GM18870 (cell line): ENCODE data around the gene PLEKHJ1.

Experiments
- ATAC-seq: cut with Tn5 transposase; IDR thresholded peaks from one replicate; pipeline ENCODE4 v1.9.1; 2021; ENCODE audit warnings: moderate library complexity; ENCODE audit not compliant: unreplicated experiment

The PLEKHJ1 gene

GRCh38 chr19:2237051-2237868, 1.1 kb upstream of the PLEKHJ1 start:
- ATAC-seq, result no peak

- peak; percentile 22 for ATAC-seq
Measured at GRCh38 chr19:2236064-2236313, 140 bp downstream of the PLEKHJ1 start.

- ATAC-seq, result peak; percentile 2
Measured at GRCh38 chr19:2235381-2236063, 607 bp downstream of the PLEKHJ1 start.

DNA sequence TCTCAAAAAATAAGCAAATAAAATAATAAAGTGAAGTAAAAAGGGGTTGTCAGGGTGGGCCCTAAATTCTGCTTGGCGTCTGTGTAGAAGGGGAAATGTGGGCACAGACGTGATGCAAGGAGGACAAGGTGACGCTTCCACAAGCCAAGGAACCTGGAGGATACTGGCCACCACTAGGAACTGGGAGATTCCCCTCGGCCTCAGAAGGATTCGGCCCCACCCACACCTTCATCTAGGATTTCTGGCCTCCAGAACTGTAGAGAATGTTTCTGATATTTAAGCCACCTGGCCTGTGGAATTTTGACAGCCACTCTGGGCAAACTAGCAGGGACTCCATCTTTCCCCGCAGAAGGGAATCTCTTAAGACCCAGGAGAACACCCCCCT, 1.1 kb downstream of the PLEKHJ1 start:
- ATAC-seq, result no peak

GRCh38 chr19:2233601-2234280, 2.4 kb downstream of the PLEKHJ1 start:
- ATAC-seq, result no peak

- ATAC-seq, result no peak
Measured at GRCh38 chr19:2232286-2233151, 3.6 kb downstream of the PLEKHJ1 start.

DNA sequence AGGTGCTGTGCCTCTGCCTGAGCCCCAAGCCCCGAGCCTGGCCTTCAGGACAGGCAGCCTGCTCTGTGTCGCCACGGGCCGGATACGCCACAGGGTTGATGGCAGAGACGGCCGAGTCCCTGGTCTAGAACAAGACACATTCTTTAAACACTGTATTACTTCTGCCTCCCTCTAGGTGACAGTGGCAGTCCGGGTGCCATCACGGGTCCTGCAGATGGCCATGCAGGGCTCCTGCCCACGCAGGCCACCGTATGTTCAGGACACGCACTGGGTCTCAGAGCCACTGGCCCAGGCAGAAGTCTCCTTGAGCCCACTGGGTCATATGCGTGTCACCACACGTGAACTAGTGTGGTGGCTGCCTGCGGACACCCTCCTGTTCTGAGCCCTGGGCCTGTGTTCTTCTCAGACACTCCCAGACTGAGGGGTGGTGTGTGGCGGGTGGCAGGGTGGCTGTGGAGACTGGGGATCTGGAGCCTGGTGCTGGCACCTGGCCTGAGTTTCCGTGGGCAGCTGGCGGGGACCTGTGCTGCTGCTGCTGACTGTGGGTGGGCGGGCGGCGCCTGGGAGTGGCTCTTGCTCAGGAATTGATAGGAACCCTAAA, 4.4 kb downstream of the PLEKHJ1 start:
- no peak for ATAC-seq

DNA sequence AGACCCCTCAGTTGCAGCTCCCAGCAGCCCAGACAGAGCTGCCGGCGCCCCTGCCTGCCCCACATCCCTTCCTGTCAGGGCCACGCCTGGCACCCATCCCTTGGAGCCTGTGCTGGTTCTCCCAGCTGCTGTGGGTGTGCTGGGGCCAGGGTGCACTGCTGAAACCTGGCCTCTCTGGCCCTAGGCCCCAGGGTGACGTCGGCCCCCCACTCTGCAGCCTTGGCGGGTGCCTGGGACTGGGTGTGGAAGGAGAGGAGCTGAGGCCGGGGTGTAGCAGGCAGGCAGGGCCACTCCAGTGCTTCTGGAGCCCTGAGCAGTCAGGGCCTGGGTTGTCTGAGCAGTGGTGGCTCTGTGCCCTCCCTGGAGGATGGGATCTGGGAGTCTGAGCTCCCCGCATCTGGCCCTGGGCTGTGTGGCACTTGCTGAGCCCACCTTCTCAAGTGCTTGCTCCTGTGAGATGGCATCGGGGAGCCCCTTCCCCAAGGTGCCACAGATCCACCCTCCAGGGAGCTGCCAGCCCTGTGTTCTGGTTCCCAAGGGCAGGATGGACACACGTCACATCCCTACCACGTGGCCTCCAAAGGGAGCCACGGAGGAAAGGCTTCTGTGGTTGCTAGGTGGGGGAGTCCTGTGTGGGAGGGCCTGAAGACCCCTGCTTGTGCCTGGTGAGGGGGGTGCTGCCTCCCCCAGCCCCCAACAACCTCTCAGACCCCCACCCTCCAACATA, 5.2 kb downstream of the PLEKHJ1 start:
- no peak for ATAC-seq

DNA sequence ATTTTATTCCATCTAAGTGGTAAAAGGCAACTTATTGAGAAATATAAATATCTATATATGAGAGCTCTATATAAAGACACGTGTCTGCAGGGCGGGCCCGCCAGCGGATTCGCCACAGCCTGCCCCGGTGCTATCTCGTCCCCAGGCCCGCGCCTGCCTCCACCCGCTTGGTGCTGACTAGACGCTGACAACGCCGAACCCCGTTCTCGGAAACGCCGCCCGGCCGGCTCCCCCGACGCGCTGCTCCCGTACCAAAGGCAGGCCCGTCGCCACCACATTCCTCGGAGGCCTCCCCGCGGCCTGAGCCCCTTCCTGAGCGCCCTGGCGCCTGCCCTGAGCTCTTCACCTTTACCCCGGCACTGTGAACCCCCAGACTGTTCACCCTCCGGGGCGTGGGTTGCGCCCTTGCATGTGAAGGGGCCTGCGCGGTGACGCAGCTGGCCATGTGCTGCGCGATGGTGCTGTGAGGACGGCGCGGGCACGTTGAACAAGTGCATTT, 6.0 kb downstream of the PLEKHJ1 start:
- no peak for ATAC-seq

DNA sequence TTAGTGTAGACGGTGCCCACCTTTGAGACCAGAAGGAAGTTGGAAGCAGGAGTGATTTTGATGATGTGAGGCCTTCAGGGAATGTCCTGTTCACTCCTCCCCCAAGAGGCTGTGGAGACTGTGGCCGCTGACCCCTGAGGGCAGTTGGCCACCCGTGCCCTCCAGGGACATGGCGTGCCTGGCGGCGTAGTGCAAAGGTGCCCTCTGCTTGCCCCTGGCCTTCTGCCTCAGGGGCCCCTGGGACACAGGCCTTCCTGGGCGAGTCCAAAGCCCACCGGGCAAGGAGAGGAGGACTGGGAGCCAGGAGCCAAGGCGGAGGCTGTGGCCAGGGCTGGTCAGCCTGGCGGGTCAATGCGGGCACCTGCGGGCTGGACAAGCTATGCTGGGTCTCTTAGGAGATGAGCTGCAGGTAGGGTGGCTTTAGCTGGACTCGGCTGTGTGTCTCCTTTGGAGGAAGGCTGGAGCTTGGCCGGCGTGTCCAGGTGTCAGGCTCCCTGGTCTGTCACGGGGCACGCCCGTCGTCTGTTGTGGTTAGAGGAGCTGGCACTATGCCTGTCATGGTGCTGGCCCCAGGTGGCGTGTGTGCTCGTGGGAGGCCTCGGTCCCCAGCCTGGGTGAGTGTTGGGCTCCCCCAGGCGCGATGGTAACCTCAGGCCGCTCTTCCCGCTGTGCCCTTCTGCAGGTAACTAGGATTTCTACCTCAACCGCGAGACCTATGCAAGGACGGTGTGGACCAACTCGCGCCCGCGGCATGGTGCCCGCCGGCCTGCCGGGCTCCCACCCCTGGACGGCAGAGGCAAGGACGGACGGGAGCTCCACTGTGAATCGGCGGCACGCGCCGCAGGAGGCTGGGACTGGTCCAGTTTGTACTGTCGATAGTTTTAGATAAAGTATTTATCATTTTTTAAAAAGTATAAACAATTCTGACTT, 6.8 kb downstream of the PLEKHJ1 start:
- ATAC-seq, result no peak

DNA sequence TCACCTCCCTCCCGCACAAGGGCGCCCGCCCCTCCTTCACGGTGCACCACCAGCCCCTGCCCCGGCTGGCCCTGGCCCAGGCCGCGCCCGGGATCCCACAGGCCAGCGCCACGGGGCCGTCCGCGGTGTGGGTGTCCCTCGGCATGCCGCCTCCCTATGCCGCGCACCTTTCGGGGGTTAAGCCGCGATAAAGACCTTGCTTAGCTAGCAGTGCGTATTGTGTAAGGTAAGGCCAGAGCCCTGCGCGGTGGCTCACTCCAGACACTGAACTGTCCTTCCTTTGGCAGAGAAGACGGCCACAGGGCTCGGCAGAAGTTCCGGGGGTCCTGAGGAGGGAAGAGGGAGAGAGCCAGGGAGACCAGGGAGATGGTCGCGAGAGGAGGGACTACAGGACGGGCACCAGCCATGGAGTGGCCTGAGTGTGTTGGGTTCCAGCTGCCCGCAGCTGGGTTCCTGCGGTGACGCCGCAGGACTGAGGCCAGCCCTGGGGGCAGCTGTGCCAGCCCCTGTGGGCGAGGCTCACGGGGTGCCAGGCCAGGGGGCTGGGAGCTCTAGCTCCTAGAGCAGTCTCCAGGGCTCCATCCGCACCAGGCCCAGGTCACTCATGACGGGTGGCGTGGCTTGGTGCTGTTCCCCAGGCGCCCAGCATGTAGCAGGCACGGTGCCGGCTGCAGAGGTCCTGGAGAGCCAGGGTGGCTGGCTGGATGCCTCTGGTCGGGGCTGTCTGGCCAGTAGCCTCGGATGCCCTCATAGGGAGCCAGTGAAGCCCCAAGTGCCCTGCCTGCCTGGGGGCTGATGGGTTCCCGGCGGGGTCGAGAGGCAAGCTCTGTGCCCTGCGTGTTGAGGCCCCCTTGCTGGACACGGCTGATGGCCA, 7.7 kb downstream of the PLEKHJ1 start:
- no peak for ATAC-seq

GRCh38 chr19:2227415-2228156, 8.5 kb downstream of the PLEKHJ1 start:
- ATAC-seq, result no peak

DNA sequence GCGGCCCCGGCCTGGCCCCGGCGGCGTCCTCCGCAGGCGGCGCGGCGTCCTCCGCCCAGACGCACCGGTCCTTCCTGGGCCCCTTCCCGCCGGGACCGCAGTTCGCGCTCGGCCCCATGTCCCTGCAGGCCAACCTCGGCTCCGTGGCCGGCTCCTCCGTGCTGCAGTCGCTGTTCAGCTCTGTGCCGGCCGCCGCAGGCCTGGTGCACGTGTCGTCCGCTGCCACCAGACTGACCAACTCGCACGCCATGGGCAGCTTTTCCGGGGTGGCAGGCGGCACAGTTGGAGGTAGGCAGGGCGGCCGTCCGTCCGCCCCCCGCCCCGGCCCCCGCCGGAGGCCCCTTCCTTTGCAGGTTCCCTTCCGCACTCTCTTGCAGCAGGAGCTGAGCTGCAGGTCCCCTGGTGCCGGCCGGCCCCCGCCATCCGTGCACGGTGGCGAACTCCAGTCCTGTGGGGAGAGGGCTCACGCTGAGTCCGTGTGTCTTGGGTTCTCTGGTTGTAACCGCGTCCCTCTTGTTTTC, 9.2 kb downstream of the PLEKHJ1 start:
- ATAC-seq, result no peak

GRCh38 chr19:2226051-2226839, 9.9 kb downstream of the PLEKHJ1 start:
- no peak for ATAC-seq

DNA sequence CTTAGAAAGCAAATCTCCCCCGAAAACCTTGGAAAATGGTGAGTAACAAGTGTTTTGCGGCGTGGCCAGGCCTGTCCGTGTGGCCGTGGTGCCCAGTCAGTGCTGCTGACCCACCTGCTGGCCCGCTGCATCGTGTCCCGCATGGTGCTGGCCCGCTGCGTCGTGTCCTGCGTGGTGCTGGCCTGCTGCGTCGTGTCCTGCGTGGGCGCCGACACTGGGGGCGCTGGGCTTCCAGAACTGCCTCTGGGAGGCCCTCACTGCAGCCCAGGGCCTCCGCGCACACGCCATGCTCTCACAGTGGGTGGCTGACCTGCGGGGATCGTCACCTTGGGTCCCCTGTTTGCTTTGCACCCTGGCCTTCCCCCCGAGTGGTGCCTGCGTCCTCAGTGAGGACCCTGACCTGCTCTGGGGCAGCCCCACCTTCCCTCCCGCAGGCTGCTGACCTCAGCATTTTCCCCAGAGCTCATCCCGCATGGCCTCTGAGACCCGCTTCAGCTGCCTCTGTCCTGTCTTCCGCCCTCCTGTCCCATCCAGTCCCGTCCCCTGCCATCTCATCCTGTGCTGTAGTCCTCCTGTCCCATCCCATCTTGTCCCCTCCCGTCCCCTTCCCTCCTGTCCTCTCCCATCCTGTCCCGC, 10.6 kb downstream of the PLEKHJ1 start:
- no peak for ATAC-seq
